SK-N-MC (cell line): ENCODE results near the gene PRC1.

Source experiments
- EZH2 ChIP-seq: fragments of 200-600 bp; sonication (generic); IDR thresholded peaks from one replicate; pipeline ENCODE4 v1.6.1; 2017; ENCODE audit warnings: antibody characterized with exemption
- FOXP2 ChIP-seq: optimal IDR thresholded peaks from 2 replicates; pipeline ENCODE3; 2011; ENCODE audit warnings: mild to moderate bottlenecking, moderate library complexity; ENCODE audit not compliant: insufficient read depth; ENCODE audit errors: extremely low read length, control extremely low read depth
- POLR2AphosphoS5 ChIP-seq: IDR thresholded peaks from 2 replicates; pipeline ENCODE4 v1.6.1; 2012; ENCODE audit warnings: mild to moderate bottlenecking, low read depth, low read length, borderline replicate concordance

DNA sequence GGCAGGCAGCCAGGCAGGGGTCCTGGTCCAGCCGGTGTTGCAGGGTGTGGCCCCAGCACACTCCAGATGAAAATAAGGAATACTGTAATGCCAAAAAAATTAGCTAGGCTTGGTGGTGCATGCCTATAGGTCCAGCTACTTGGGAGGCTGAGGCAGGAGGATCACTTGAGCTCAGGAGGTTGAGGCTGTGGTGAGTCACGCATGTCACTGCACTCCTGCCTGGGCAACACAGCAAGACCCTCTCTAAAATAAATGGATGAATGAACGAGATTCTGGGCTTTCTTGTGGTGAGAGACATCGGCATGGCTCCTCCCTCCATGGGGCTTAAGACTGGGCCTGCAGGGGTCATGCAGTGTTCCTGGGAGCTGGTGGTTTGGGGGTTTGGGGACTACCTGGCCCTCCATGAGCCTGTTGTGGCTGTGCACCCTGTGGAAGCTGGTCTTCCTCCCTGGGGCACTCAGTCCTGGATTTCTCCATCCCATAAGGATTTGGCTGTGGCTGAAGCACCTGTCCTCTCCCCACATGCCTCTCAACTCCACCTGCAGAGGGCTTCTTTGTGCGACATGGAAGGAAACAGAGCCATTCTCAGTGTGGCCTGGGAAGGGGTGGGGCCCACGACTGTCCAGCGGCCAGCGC lies 47.3 kb downstream of the PRC1 start:
- no peak for TF ChIP-seq POLR2AphosphoS5
- TF ChIP-seq EZH2 = no peak
- no peak for TF ChIP-seq FOXP2
